ENCODE results near the gene TADA1.

- TF ChIP-seq EP300 (IDR thresholded peaks at IDR 0.05) = no peak
- TF ChIP-seq CTCF (IDR thresholded peaks at IDR 0.05) = no peak
Observed at GRCh38 chr1:166889776-166890175, 13.7 kb upstream of the TADA1 start.

Measured in tibial nerve (tissue), 4 donors.